Measurements from ENCODE around the gene ERRFI1.

The ERRFI1 gene

GRCh38 chr1:8002329-8002910 is 23.7 kb downstream of the ERRFI1 start:
- no peak for FAIRE-seq

- FAIRE-seq: no peak
These were observed 30.7 kb downstream of the ERRFI1 start for GRCh38 chr1:7995437-7995836.

GRCh38 chr1:7994827-7995226 is 31.3 kb downstream of the ERRFI1 start:
- FAIRE-seq: no peak

- FAIRE-seq: no peak
These were observed 32.3 kb downstream of the ERRFI1 start for GRCh38 chr1:7993593-7994479.

- FAIRE-seq: no peak
These were observed 33.2 kb downstream of the ERRFI1 start for GRCh38 chr1:7992885-7993284.

- no peak for FAIRE-seq
These were observed 34.3 kb downstream of the ERRFI1 start for GRCh38 chr1:7991504-7992440.

- no peak for FAIRE-seq
These were observed 36.2 kb downstream of the ERRFI1 start for GRCh38 chr1:7989762-7990428.

GRCh38 chr1:7988576-7988975 is 37.5 kb downstream of the ERRFI1 start:
- no peak for FAIRE-seq

- FAIRE-seq: no peak
These were observed 38.6 kb downstream of the ERRFI1 start for GRCh38 chr1:7987528-7987927.

GRCh38 chr1:7985851-7986612 is 40.1 kb downstream of the ERRFI1 start:
- no peak for FAIRE-seq

- no peak for FAIRE-seq
These were observed 41.3 kb downstream of the ERRFI1 start for GRCh38 chr1:7984811-7985210.

GRCh38 chr1:7983086-7983778 is 42.9 kb downstream of the ERRFI1 start:
- no peak for FAIRE-seq

- no peak for FAIRE-seq
These were observed 45.1 kb downstream of the ERRFI1 start for GRCh38 chr1:7980984-7981383.

GRCh38 chr1:7975212-7975865 is 50.8 kb downstream of the ERRFI1 start:
- FAIRE-seq: peak; percentile 83

GRCh38 chr1:7973086-7973485 is 53.0 kb downstream of the ERRFI1 start:
- no peak for FAIRE-seq

- no peak for FAIRE-seq
These were observed 53.8 kb downstream of the ERRFI1 start for GRCh38 chr1:7972285-7972684.

GRCh38 chr1:7971024-7971423 is 55.1 kb downstream of the ERRFI1 start:
- FAIRE-seq: no peak

GRCh38 chr1:7970246-7970645 is 55.9 kb downstream of the ERRFI1 start:
- no peak for FAIRE-seq

GRCh38 chr1:7967651-7968050 is 58.5 kb downstream of the ERRFI1 start:
- FAIRE-seq: no peak

- no peak for FAIRE-seq
These were observed 58.9 kb downstream of the ERRFI1 start for GRCh38 chr1:7967196-7967595.

GRCh38 chr1:7964476-7964875 is 61.6 kb downstream of the ERRFI1 start:
- FAIRE-seq: no peak

Data from TTC549 (cell line).